ENCODE measurements around the gene CORO2A.

DNA sequence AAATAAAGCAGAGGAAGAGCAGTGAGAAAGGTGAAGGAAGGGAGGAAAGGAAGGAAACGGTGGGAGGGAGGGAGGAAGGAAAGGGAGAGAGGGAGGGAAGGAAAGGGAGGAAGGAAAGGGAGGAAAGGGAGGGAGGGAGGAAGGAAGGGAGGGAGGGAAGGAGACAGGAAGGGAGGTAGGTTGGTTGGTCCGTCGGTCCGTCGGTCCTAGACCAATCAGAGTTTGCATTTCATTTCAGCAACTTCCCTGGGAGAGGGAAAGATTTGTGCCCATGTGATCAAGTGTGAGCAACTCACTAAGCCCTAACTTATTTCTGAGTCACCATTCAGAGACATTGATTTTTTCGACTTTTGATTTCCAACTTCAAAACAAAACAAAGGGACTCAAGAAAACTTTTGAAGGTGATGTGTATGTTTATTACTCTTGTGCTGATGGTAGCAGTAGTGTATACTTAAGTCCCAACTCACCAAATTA, 117.1 kb downstream of the CORO2A start:
- TF ChIP-seq, protein P1, sequence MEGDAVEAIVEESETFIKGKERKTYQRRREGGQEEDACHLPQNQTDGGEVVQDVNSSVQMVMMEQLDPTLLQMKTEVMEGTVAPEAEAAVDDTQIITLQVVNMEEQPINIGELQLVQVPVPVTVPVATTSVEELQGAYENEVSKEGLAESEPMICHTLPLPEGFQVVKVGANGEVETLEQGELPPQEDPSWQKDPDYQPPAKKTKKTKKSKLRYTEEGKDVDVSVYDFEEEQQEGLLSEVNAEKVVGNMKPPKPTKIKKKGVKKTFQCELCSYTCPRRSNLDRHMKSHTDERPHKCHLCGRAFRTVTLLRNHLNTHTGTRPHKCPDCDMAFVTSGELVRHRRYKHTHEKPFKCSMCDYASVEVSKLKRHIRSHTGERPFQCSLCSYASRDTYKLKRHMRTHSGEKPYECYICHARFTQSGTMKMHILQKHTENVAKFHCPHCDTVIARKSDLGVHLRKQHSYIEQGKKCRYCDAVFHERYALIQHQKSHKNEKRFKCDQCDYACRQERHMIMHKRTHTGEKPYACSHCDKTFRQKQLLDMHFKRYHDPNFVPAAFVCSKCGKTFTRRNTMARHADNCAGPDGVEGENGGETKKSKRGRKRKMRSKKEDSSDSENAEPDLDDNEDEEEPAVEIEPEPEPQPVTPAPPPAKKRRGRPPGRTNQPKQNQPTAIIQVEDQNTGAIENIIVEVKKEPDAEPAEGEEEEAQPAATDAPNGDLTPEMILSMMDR (IDR thresholded peaks at IDR 0.05), result no peak
- no peak for TF ChIP-seq POLR2A (IDR thresholded peaks at IDR 0.05)
